GM21367 (cell line): ENCODE measurements around the gene ASAH2.

Experiments used
- ATAC-seq: cut with Tn5 transposase; IDR thresholded peaks from one replicate; pipeline ENCODE4 v1.9.1; 2021; ENCODE audit not compliant: unreplicated experiment

The ASAH2 gene

GRCh38 chr10:50210876-50211275 is 40.4 kb downstream of the ASAH2 start:
- ATAC-seq = no peak
